ENCODE results near the gene CCDC71L.

GRCh38 chr7:106623315-106623660, 37.7 kb downstream of the CCDC71L start:
- TF ChIP-seq CTCF (IDR thresholded peaks at IDR 0.05; ENCODE audit: insufficient read depth, low read length, poor library complexity, severe bottlenecking) (no peak), EZH2phosphoT487 (conservative IDR thresholded peaks at IDR 0.05; ENCODE audit: low read length) (no peak)
